HepG2 (cell line): Measurements from ENCODE around the gene UST. TPM values are rescaled to one million over a fixed set of nuclear protein-coding genes. Genes with fewer than 3 reads are reported as not detected.

ENCODE experiments used
- ATAC-seq: fragments of 200-7000 bp; cut with Tn5 transposase; 3 replicates; pipeline ENCODE4 v1.9.1; 2020; ENCODE audit warnings: mild to moderate bottlenecking, moderate library complexity
- BruUV-seq: library from RNA; stranded (reverse); fragments of 400-500 nt; replicated peaks from 2 replicates; lab custom pipeline; 2021; lab: Mats Ljungman, UMichigan
- CTCF ChIA-PET: fragments of 300-600 bp; formaldehyde crosslinking; extraction: SDS; loops from one replicate; lab custom pipeline; 2021; ENCODE audit warnings: low total read pairs, inconsistent platforms, low intra/inter-chr PET ratio; lab: Yijun Ruan, JAX
- POLR2A ChIA-PET: fragments of 350-600 bp; sonication (Branson Sonifier 250); formaldehyde crosslinking; loops from one replicate; lab custom pipeline; 2020; ENCODE audit warnings: antibody characterized with exemption, inconsistent platforms; lab: Yijun Ruan, JAX
- DNase-seq: peaks from one replicate; pipeline ENCODE4 v3.0.0-alpha.2; 2015; ENCODE audit warnings: low spot score
- FAIRE-seq: peaks from 3 replicates; lab custom pipeline; 2011; peaks lifted over from hg19 to GRCh38; lab: Jason Lieb, UNC
- H2AFZ ChIP-seq: one replicate; pipeline ENCODE4 v1.6.1; 2011; ENCODE audit warnings: low read length, inconsistent platforms
- H3K27ac ChIP-seq: fragments of 300-600 bp; 3 replicates; pipeline ENCODE4 v1.8.0; 2011; ENCODE audit warnings: mixed run types, mild to moderate bottlenecking, mixed read lengths, low read length, inconsistent platforms; ENCODE audit not compliant: insufficient read depth; ENCODE audit errors: extremely low read length
- H3K27me3 ChIP-seq, 2 experiments: fragments of 200-600 bp in 1 of 2; 2 replicates in 1 of 2; 3 replicates in 1 of 2; pipeline versions ENCODE4 v1.6.0 to v1.8.0; 2011; ENCODE audit warnings: low read length in 2 of 2, mild to moderate bottlenecking in 2 of 2, moderate library complexity in 2 of 2, inconsistent platforms in 1 of 2; ENCODE audit not compliant: insufficient read depth in 2 of 2, control insufficient read depth in 1 of 2
- H3K36me3 ChIP-seq, 2 experiments: fragments of 200-600 bp in 1 of 2; replicated peaks in 1 of 2; 2 replicates in 1 of 2; 3 replicates in 1 of 2; pipeline versions ENCODE4 v1.5.1 to v1.8.0; 2011; ENCODE audit warnings: low read length in 2 of 2, inconsistent platforms in 1 of 2; ENCODE audit not compliant: insufficient read depth in 2 of 2, control insufficient read depth in 1 of 2
- H3K4me1 ChIP-seq: 2 replicates; pipeline ENCODE4 v1.5.1; 2012; ENCODE audit warnings: low read length, inconsistent platforms; ENCODE audit not compliant: insufficient read depth
- H3K4me2 ChIP-seq: 2 replicates; pipeline ENCODE4 v1.6.0; 2011; ENCODE audit warnings: low read depth, low read length, inconsistent platforms
- H3K4me3 ChIP-seq, 3 experiments: fragments of 200-600 bp in 1 of 3; sonication (generic), shearing (Covaris generic) in 1 of 3; replicated peaks in 1 of 3; 2 replicates each; pipeline ENCODE4 v1.5.1; 2011 to 2016; ENCODE audit warnings: low read length in 3 of 3, inconsistent platforms in 2 of 3, low read depth in 2 of 3, mild to moderate bottlenecking in 2 of 3, control low read depth in 1 of 3, mixed read lengths in 1 of 3; ENCODE audit not compliant: insufficient read depth in 1 of 3
- H3K79me2 ChIP-seq: one replicate; pipeline ENCODE4 v1.6.1; 2011; ENCODE audit warnings: low read length, inconsistent platforms; ENCODE audit not compliant: insufficient read depth
- H3K9ac ChIP-seq: 2 replicates; pipeline ENCODE4 v1.6.0; 2011; ENCODE audit warnings: mild to moderate bottlenecking, low read depth, low read length, inconsistent platforms; ENCODE audit not compliant: insufficient read depth
- H3K9me3 ChIP-seq: 2 replicates; pipeline ENCODE4 v1.5.1; 2012; ENCODE audit warnings: mild to moderate bottlenecking, low read length
- H4K20me1 ChIP-seq: 2 replicates; pipeline ENCODE4 v1.6.0; 2011; ENCODE audit warnings: inconsistent platforms, mild to moderate bottlenecking, low read length, moderate library complexity; ENCODE audit not compliant: insufficient read depth
- CREB1 ChIP-seq, 2 experiments: fragments of 450-650 bp in 1 of 2; IDR thresholded peaks; 2 replicates each; pipeline ENCODE4 v1.6.1; 2016 to 2017; ENCODE audit warnings: control low read depth in 1 of 2, mild to moderate bottlenecking in 1 of 2, missing compliant biosample characterization in 1 of 2, missing genetic modification characterization in 1 of 2
- ELF3 ChIP-seq: IDR thresholded peaks from 2 replicates; pipeline ENCODE4 v1.6.1; 2016; ENCODE audit warnings: missing genetic modification reagents, missing compliant biosample characterization
- KLF12 ChIP-seq: sonication (generic); formaldehyde crosslinking; IDR thresholded peaks from 2 replicates; pipeline ENCODE4 v1.4.0; 2020; ENCODE audit warnings: missing genetic modification reagents, borderline replicate concordance
- MAFK ChIP-seq, 2 experiments: IDR thresholded peaks in 1 of 2; conservative IDR thresholded peaks in 1 of 2; 2 replicates each; pipeline ENCODE4 v1.6.1; 2011; ENCODE audit warnings: improper control_type of control experiment in 2 of 2, low read length in 2 of 2
- ZBTB20 ChIP-seq: sonication (generic); formaldehyde crosslinking; IDR thresholded peaks from 2 replicates; pipeline ENCODE4 v1.8.1; 2023; ENCODE audit warnings: missing genetic modification reagents, low read depth, mild to moderate bottlenecking, borderline replicate concordance
- ZNF234 ChIP-seq: sonication (generic); formaldehyde crosslinking; conservative IDR thresholded peaks from 2 replicates; pipeline ENCODE4 v1.5.1; 2020; ENCODE audit warnings: mild to moderate bottlenecking, missing genetic modification reagents
- ZNF274 ChIP-seq: sonication (generic); formaldehyde crosslinking; IDR thresholded peaks from 2 replicates; pipeline ENCODE4 v1.5.1; 2020; ENCODE audit warnings: mild to moderate bottlenecking, missing genetic modification reagents
- ZNF605 ChIP-seq: sonication (generic); formaldehyde crosslinking; IDR thresholded peaks from 2 replicates; pipeline ENCODE4 v1.8.0; 2022; ENCODE audit warnings: mild to moderate bottlenecking, missing genetic modification reagents
- ZZZ3 ChIP-seq: sonication (generic); formaldehyde crosslinking; IDR thresholded peaks from 2 replicates; pipeline ENCODE4 v1.4.0; 2020; ENCODE audit warnings: missing genetic modification reagents, mild to moderate bottlenecking, borderline replicate concordance
- WGBS: methylation state at CpG from one replicate; pipeline ENCODE4 v1.1.6; 2017; ENCODE audit warnings: low lambda C conversion rate; 5-methylcytosine and 5-hydroxymethylcytosine counted together
- in situ Hi-C: cut with HindIII; loops from 2 replicates; pipeline ENCODE4 v1.10.0; 2017; ENCODE audit warnings: low pct_unique_long_range_greater_than_20kb; ENCODE audit not compliant: extremely low pct_ligation_motif_present
- intact Hi-C: fragments of 100-400 bp; cut with micrococcal nuclease; formaldehyde crosslinking; loops from one replicate; pipeline ENCODE4 v1.10.0; 2022; ENCODE audit not compliant: unreplicated experiment
- polyA plus RNA-seq, 8 experiments: library from polyadenylated mRNA; depleted of rRNA in 3 of 8; stranded (reverse) in 7 of 8; unstranded in 1 of 8; fragments of >200 nt; fragmentation: Illumina TruSeq in 4 of 8; extraction: Trizol in 4 of 8; gene quantifications; 2 replicates each; pipeline versions ENCODE4 v1.2.1 to v1.2.3, GENCODE V29; 2011 to 2016; ENCODE audit warnings: low read depth in 4 of 8, missing spikeins in 1 of 8, mixed read lengths in 1 of 8; ENCODE audit not compliant: insufficient read depth in 1 of 8
- total RNA-seq, 5 experiments: library from RNA; depleted of rRNA; stranded (reverse); fragments of >200 nt; fragmentation: Illumina TruSeq; extraction: Trizol; gene quantifications; 2 replicates each; pipeline ENCODE4 v1.2.3, GENCODE V29; 2016; ENCODE audit warnings: low read depth in 1 of 5

The UST gene
- total and polyA plus RNA-seq, 2 of the 13 experiments (the other 11 are each of a cell fraction or from before 2014, with no cell fraction given), result 0.27 TPM; not detected in 1

- Histone ChIP-seq H3K9ac (no peak overlapping the region), H2AFZ (no peak overlapping the region), H3K4me3 (no peak overlapping the region), H3K79me2 (no peaks in the 10 kb centered on the region), H3K4me2 (no peak overlapping the region), H3K27ac (no peak overlapping the region), H3K36me3 (no peaks in the 10 kb centered on the region), H3K27me3 (no peaks in the 10 kb centered on the region), H4K20me1 (no peaks in the 10 kb centered on the region), H3K9me3 (no peaks in the 10 kb centered on the region), H3K4me1 (peaks cover 60% of the 10 kb centered on the region)
- 76% methylated on average over 3 of the region's 3 CpGs for WGBS
- no TSS peak for BruUV-seq
- in situ Hi-C loops (no loop called here), intact Hi-C loops (no loop called here)
- TF ChIP-seq ELF3 (CRISPR knock-in tag) (no peak), ZNF274 (CRISPR knock-in tag) (no peak), ZNF605 (CRISPR knock-in tag) (no peak), KLF12 (CRISPR knock-in tag) (no peak), MAFK (conservative IDR thresholded peaks at IDR 0.05 in 1 of 2, IDR thresholded peaks at IDR 0.05 in 1 of 2; ENCODE audit: low read length in 2 of 2) (peak in 1 of 2 experiments; percentile 41; a peak in 1 of 4 replicates), ZZZ3 (CRISPR knock-in tag) (no peak), ZBTB20 (CRISPR knock-in tag) (no peak)
- ChIA-PET CTCF (no interaction called here), POLR2A (no interaction called here)
- ATAC-seq (no peak), FAIRE-seq (no peak), DNase-seq (no peak)
These were observed 316.6 kb downstream of the UST start for GRCh38 chr6:149063468-149063867.

GRCh38 chr6:149064001-149064659, 317.3 kb downstream of the UST start:
- Histone ChIP-seq H3K27me3 (no peaks in the 10 kb centered on the region), H3K4me1 (peaks cover 60% of the 10 kb centered on the region), H3K9me3 (no peaks in the 10 kb centered on the region), H3K79me2 (no peaks in the 10 kb centered on the region), H3K27ac (no peak overlapping the region), H2AFZ (no peak overlapping the region), H3K36me3 (no peaks in the 10 kb centered on the region), H3K9ac (no peak overlapping the region), H3K4me2 (no peak overlapping the region), H4K20me1 (no peaks in the 10 kb centered on the region), H3K4me3 (no peak overlapping the region)
- intact Hi-C loops (no loop called here), in situ Hi-C loops (no loop called here)
- DNase-seq (no peak), ATAC-seq (no peak), FAIRE-seq (no peak)
- CTCF ChIA-PET, result no interaction called here
- TF ChIP-seq CREB1 (IDR thresholded peaks at IDR 0.05) (0 out of 2 replicates have a peak, but pooled peaks have one; percentile 28), CREB1 (CRISPR knock-in tag; IDR thresholded peaks at IDR 0.05) (no peak), ZNF234 (no peak)
- POLR2A ChIA-PET, result interaction anchor here (1.4 kb wide), 1 partner anchor 31 kb away, joined by 3 read pairs; no protein-coding TSS in a partner anchor
- BruUV-seq, result no TSS peak
- WGBS, result 59% methylated on average over 5 of the region's 5 CpGs
